Suprapubic skin (tissue), 3 donors: ENCODE measurements around the gene FLNB.

ENCODE experiments used
- CTCF ChIP-seq, 2 donors: fragments of 200-600 bp in 1 of 2; fragments of 450-650 bp in 1 of 2; sonication (generic) in 1 of 2; IDR thresholded peaks; one replicate each; pipeline ENCODE4 v1.5.1; 2016 to 2019; ENCODE audit warnings: antibody characterized with exemption in 2 of 2, mild to moderate bottlenecking in 1 of 2, moderate library complexity in 1 of 2
- POLR2AphosphoS5 ChIP-seq, 3 donors: sonication (generic); formaldehyde crosslinking; IDR thresholded peaks; one replicate each; pipeline ENCODE4 v1.6.1; 2017; ENCODE audit warnings: antibody characterized with exemption in 3 of 3

DNA sequence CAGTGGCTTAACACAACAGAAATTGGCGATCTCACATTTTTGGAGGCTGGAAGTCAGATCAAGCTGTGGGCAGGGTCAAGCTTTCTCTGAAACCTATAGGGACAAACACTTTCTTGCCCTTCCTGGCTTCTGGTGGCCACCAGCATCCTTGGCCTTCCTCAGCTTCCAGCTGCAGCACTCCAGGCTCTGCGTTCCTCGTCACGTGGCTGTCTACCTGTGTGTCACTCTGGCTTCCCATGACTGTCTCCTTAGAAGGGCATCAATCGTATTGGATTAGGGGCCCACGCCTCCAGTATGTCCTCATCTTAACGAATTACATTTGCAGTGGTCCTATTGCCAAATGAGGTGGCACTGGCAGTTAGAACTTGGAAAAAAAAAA lies 176.7 kb downstream of the FLNB start:
- no peak for TF ChIP-seq CTCF (IDR thresholded peaks at IDR 0.05)
- no peak for TF ChIP-seq POLR2AphosphoS5 (IDR thresholded peaks at IDR 0.05)
